IMR-90 (cell line): ENCODE results near the gene ADSS1. TPM values are rescaled to one million over a fixed set of nuclear protein-coding genes. Genes with fewer than 3 reads are reported as not detected.

Experiments
- ATAC-seq: fragments of 200-7000 bp; cut with Tn5 transposase; 2 replicates; pipeline ENCODE4 v1.9.1; 2020; ENCODE audit warnings: low read depth, mild to moderate bottlenecking, moderate library complexity
- BruUV-seq: library from RNA; stranded (reverse); fragments of 400-500 nt; replicated peaks from 2 replicates; lab custom pipeline; 2021; lab: Mats Ljungman, UMichigan
- CTCF ChIA-PET: fragments of 300-600 bp; formaldehyde crosslinking; extraction: SDS; loops from one replicate; lab custom pipeline; 2021; ENCODE audit warnings: antibody characterized with exemption; lab: Yijun Ruan, JAX
- POLR2A ChIA-PET: fragments of 300-600 bp; sonication (Branson Sonifier 250); formaldehyde crosslinking; loops from one replicate; lab custom pipeline; 2022; ENCODE audit warnings: antibody characterized with exemption; ENCODE audit not compliant: unreplicated experiment; lab: Charles Lee
- DNase-seq: peaks from one replicate; pipeline ENCODE4 v3.0.0; 2013
- H2AFZ ChIP-seq: replicated peaks from 2 replicates; pipeline ENCODE3; 2013; ENCODE audit warnings: low read length, mild to moderate bottlenecking; ENCODE audit not compliant: poor library complexity
- H2AK5ac ChIP-seq: 2 replicates; pipeline ENCODE4 v1.6.1; 2013; ENCODE audit warnings: low read depth, low read length, inconsistent platforms
- H2AK9ac ChIP-seq: replicated peaks from 2 replicates; pipeline ENCODE3; 2013; ENCODE audit warnings: mild to moderate bottlenecking, low read depth, low read length, moderate library complexity; ENCODE audit not compliant: poor library complexity
- H2BK120ac ChIP-seq: 2 replicates; pipeline ENCODE4 v1.6.1; 2013; ENCODE audit warnings: low read depth, low read length, inconsistent platforms
- H2BK15ac ChIP-seq: 3 replicates; pipeline ENCODE4 v1.6.1; 2013; ENCODE audit warnings: low read depth, low read length, inconsistent platforms
- H2BK20ac ChIP-seq: 2 replicates; pipeline ENCODE4 v1.6.1; 2013; ENCODE audit warnings: low read depth, mild to moderate bottlenecking, inconsistent platforms, low read length, moderate library complexity
- H2BK5ac ChIP-seq: 2 replicates; pipeline ENCODE4 v1.6.1; 2013; ENCODE audit warnings: mild to moderate bottlenecking, low read depth, low read length, inconsistent platforms; ENCODE audit not compliant: poor library complexity, severe bottlenecking
- H3K14ac ChIP-seq: replicated peaks from 2 replicates; pipeline ENCODE4 v1.6.1; 2013; ENCODE audit warnings: low read depth, low read length, inconsistent platforms
- H3K18ac ChIP-seq: 2 replicates; pipeline ENCODE4 v1.6.1; 2013; ENCODE audit warnings: low read depth, low read length, control low read depth
- H3K23ac ChIP-seq: 2 replicates; pipeline ENCODE4 v1.6.1; 2013; ENCODE audit warnings: low read depth, low read length, inconsistent platforms
- H3K27ac ChIP-seq: 2 replicates; pipeline ENCODE4 v1.5.1; 2013; ENCODE audit warnings: mild to moderate bottlenecking, control low read depth, low read length; ENCODE audit not compliant: insufficient read depth
- H3K27me3 ChIP-seq: 2 replicates; pipeline ENCODE4 v1.6.1; 2013; ENCODE audit warnings: low read length; ENCODE audit not compliant: control insufficient read depth, insufficient read depth
- H3K36me3 ChIP-seq: 2 replicates; pipeline ENCODE4 v1.6.1; 2013; ENCODE audit warnings: low read length, mixed read lengths; ENCODE audit not compliant: control insufficient read depth, insufficient read depth
- H3K4ac ChIP-seq: 2 replicates; pipeline ENCODE4 v1.6.1; 2013; ENCODE audit warnings: low read depth, low read length, inconsistent platforms
- H3K4me1 ChIP-seq: 2 replicates; pipeline ENCODE4 v1.6.1; 2013; ENCODE audit warnings: low read length, mixed read lengths; ENCODE audit not compliant: control insufficient read depth, insufficient read depth
- H3K4me2 ChIP-seq: 2 replicates; pipeline ENCODE4 v1.6.1; 2013; ENCODE audit warnings: low read depth, mild to moderate bottlenecking, control low read depth, low read length, moderate library complexity
- H3K4me3 ChIP-seq: 2 replicates; pipeline ENCODE4 v1.5.1; 2013; ENCODE audit warnings: low read depth, mild to moderate bottlenecking, control low read depth, low read length, moderate library complexity; ENCODE audit not compliant: insufficient read depth
- H3K56ac ChIP-seq: 2 replicates; pipeline ENCODE4 v1.6.1; 2013; ENCODE audit warnings: low read length, inconsistent platforms; ENCODE audit not compliant: insufficient read depth; ENCODE audit errors: extremely low read depth
- H3K79me1 ChIP-seq, 2 experiments: 2 replicates each; pipeline ENCODE4 v1.6.1; 2013; ENCODE audit warnings: low read length in 2 of 2, inconsistent platforms in 1 of 2, low read depth in 1 of 2
- H3K9ac ChIP-seq: 2 replicates; pipeline ENCODE4 v1.6.1; 2013; ENCODE audit warnings: low read depth, low read length, control low read depth
- H3K9me1 ChIP-seq: 2 replicates; pipeline ENCODE4 v1.6.1; 2013; ENCODE audit warnings: low read length, inconsistent platforms; ENCODE audit not compliant: insufficient read depth
- H3K9me3 ChIP-seq: 2 replicates; pipeline ENCODE4 v1.6.1; 2013; ENCODE audit warnings: low read length; ENCODE audit not compliant: control insufficient read depth, insufficient read depth
- H4K20me1 ChIP-seq: 2 replicates; pipeline ENCODE4 v1.6.1; 2013; ENCODE audit warnings: low read length, inconsistent platforms; ENCODE audit not compliant: insufficient read depth
- H4K5ac ChIP-seq: 2 replicates; pipeline ENCODE4 v1.6.1; 2013; ENCODE audit warnings: mild to moderate bottlenecking, low read depth, low read length, control low read depth
- H4K8ac ChIP-seq, 2 experiments: 2 replicates each; pipeline ENCODE4 v1.6.1; 2013; ENCODE audit warnings: low read depth in 2 of 2, low read length in 2 of 2, control low read depth in 1 of 2, inconsistent platforms in 1 of 2
- H4K91ac ChIP-seq: 2 replicates; pipeline ENCODE4 v1.6.1; 2013; ENCODE audit warnings: low read depth, low read length, inconsistent platforms; ENCODE audit not compliant: insufficient read depth
- BHLHE40 ChIP-seq: fragments of 150-350 bp; IDR thresholded peaks from 2 replicates; pipeline ENCODE4 v1.6.1; 2016; ENCODE audit warnings: mild to moderate bottlenecking, low read depth, low read length
- CHD1 ChIP-seq: IDR thresholded peaks from 2 replicates; pipeline ENCODE4 v1.6.1; 2012; ENCODE audit warnings: low read depth, low read length, improper control_type of control experiment
- CTCF ChIP-seq: conservative IDR thresholded peaks from 2 replicates; pipeline ENCODE4 v1.5.1; 2012; ENCODE audit warnings: mild to moderate bottlenecking, low read depth, low read length, improper control_type of control experiment
- MAZ ChIP-seq: IDR thresholded peaks from 2 replicates; pipeline ENCODE4 v1.6.1; 2012; ENCODE audit warnings: low read depth, mild to moderate bottlenecking, low read length, improper control_type of control experiment, moderate library complexity, borderline replicate concordance
- POLR2A ChIP-seq: IDR thresholded peaks from 2 replicates; pipeline ENCODE4 v1.6.1; 2012; ENCODE audit warnings: mild to moderate bottlenecking, low read depth, low read length
- RAD21 ChIP-seq: IDR thresholded peaks from 2 replicates; pipeline ENCODE4 v1.6.1; 2012; ENCODE audit warnings: low read length, improper control_type of control experiment
- RFX5 ChIP-seq: IDR thresholded peaks from 2 replicates; pipeline ENCODE4 v1.8.0; 2012; ENCODE audit warnings: low read depth, mild to moderate bottlenecking, low read length, moderate library complexity
- SMC3 ChIP-seq: fragments of 150-350 bp; IDR thresholded peaks from 2 replicates; pipeline ENCODE4 v1.6.1; 2016; ENCODE audit warnings: low read depth, mild to moderate bottlenecking, antibody characterized with exemption, low read length, moderate library complexity
- WGBS, 2 experiments: methylation state at CpG; one replicate each; pipeline versions ENCODE4 v1.1.5 to v1.1.7; 2013; ENCODE audit warnings: missing lambda C conversion rate in 2 of 2; ENCODE audit not compliant: insufficient read length in 1 of 2; ENCODE audit errors: extremely low coverage in 2 of 2; 5-methylcytosine and 5-hydroxymethylcytosine counted together
- dilution Hi-C: fragments of 300-500 bp; cut with HindIII; formaldehyde crosslinking; loops from one replicate; pipeline ENCODE4 v1.14.3; 2018; ENCODE audit warnings: low sequenced_read_pairs; ENCODE audit not compliant: unreplicated experiment
- in situ Hi-C: fragments of 300-500 bp; cut with MboI; formaldehyde crosslinking; loops from 3 replicates; pipeline ENCODE4 v1.14.3; 2019; ENCODE audit warnings: low sequenced_read_pairs, inconsistent platforms, mixed read lengths
- intact Hi-C: fragments of 100-400 bp; cut with micrococcal nuclease; formaldehyde crosslinking; loops from 2 replicates; pipeline ENCODE4 v1.10.0; 2022
- polyA plus RNA-seq, 3 experiments: library from polyadenylated mRNA; depleted of rRNA; stranded (reverse); fragments of >200 nt; gene quantifications; 2 replicates each; pipeline ENCODE4 v1.2.3, GENCODE V29; 2012; ENCODE audit warnings: low replicate concordance in 1 of 3
- total RNA-seq: library from RNA; depleted of rRNA; stranded (reverse); fragments of >200 nt; gene quantifications from 2 replicates; pipeline ENCODE4 v1.2.3, GENCODE V29; 2012

The ADSS1 gene
- total and polyA plus RNA-seq, 2 of the 4 experiments (the other 2 are of a cell fraction), result 1.8 to 5.2 TPM

- H3K27ac ChIP-seq, result no peak overlapping the region
- no peak overlapping the region for H3K14ac ChIP-seq
- in situ Hi-C loops (loop anchor here (5.0 kb wide), 1 partner anchor 51 kb away; no protein-coding TSS in a partner anchor), intact Hi-C loops (loop anchor here (1.0 to 2.0 kb wide), 2 partner anchors 58 to 572 kb away; no protein-coding TSS in a partner anchor), dilution Hi-C loops (no loop called here)
- H4K5ac ChIP-seq, result no peak overlapping the region
- ATAC-seq (peak; percentile 91), DNase-seq (peak; percentile 39)
- no peak overlapping the region for H3K18ac ChIP-seq
- H4K8ac ChIP-seq, result no peak overlapping the region
- no peak for TF ChIP-seq RFX5
- no peak for TF ChIP-seq CHD1
- no peak for TF ChIP-seq POLR2A
- peak; percentile 89 for TF ChIP-seq CTCF
- peak; percentile 78 for TF ChIP-seq SMC3
- peak; percentile 78 for TF ChIP-seq RAD21
- no peak for TF ChIP-seq BHLHE40
- peak; percentile 67; the same call in 1 of the 2 replicates for TF ChIP-seq MAZ
- no peak overlapping the region for H3K56ac ChIP-seq
- H4K20me1 ChIP-seq, result peaks cover 22% of the 10 kb centered on the region
- no peak overlapping the region for H2BK20ac ChIP-seq
- H3K9me1 ChIP-seq, result no peaks in the 10 kb centered on the region
- no TSS peak for BruUV-seq
- H3K4me3 ChIP-seq, result no peak overlapping the region
- no peak overlapping the region for H2BK15ac ChIP-seq
- peak overlapping the region; percentile 57 for H2AFZ ChIP-seq
- no peak overlapping the region for H3K4ac ChIP-seq
- H2BK5ac ChIP-seq, result no peak overlapping the region
- peaks cover 4% of the 10 kb centered on the region; the same call in 1 of the 2 replicates for H3K4me1 ChIP-seq
- H3K27me3 ChIP-seq, result no peaks in the 10 kb centered on the region
- CTCF ChIA-PET, result interaction anchor here (0.6 to 1.1 kb wide), 4 partner anchors 12 to 806 kb away, joined by 3 to 4 read pairs (median 3); no protein-coding TSS in a partner anchor
- H2AK9ac ChIP-seq, result peak overlapping the region; percentile 79
- no peaks in the 10 kb centered on the region for H3K9me3 ChIP-seq
- POLR2A ChIA-PET, result no interaction called here
- no CpG with 5 or more reads among the region's 20 CpGs for WGBS, 2 experiments
- H3K36me3 ChIP-seq, result peaks cover 66% of the 10 kb centered on the region
- H3K79me1 ChIP-seq, result peaks cover 5 to 15% of the 10 kb centered on the region in 2 experiments; a peak in 1 of 4 replicates
- no peak overlapping the region for H3K9ac ChIP-seq
- H3K4me2 ChIP-seq, result no peak overlapping the region
- H4K91ac ChIP-seq, result no peak overlapping the region
- H2BK120ac ChIP-seq, result no peak overlapping the region
- no peak overlapping the region for H2AK5ac ChIP-seq
- no peak overlapping the region for H3K23ac ChIP-seq
These were observed 15.3 kb upstream of the ADSS1 start for GRCh38 chr14:104708606-104709268.
